OCI-LY1 (cell line): ENCODE data around the gene NAA11.

Source experiments
- H2AFZ ChIP-seq: fragments of 200-600 bp; sonication (generic), shearing (Covaris generic); 2 replicates; pipeline ENCODE4 v1.6.0; 2014; ENCODE audit warnings: antibody characterized with exemption, mild to moderate bottlenecking, low read length
- H3F3A ChIP-seq: fragments of 200-600 bp; sonication (generic), shearing (Covaris generic); 2 replicates; pipeline ENCODE4 v1.6.0; 2014; ENCODE audit warnings: mild to moderate bottlenecking, antibody characterized with exemption, low read length, moderate library complexity; ENCODE audit not compliant: insufficient read depth
- H3K27ac ChIP-seq: fragments of 200-600 bp; sonication (generic); 2 replicates; pipeline ENCODE4 v1.5.1; 2014; ENCODE audit warnings: low read length, mixed run types, mild to moderate bottlenecking, low read depth; ENCODE audit not compliant: poor library complexity, severe bottlenecking
- H3K27me3 ChIP-seq: fragments of 200-600 bp; sonication (generic); 2 replicates; pipeline ENCODE4 v1.6.0; 2014; ENCODE audit warnings: antibody characterized with exemption, mild to moderate bottlenecking, low read length, moderate library complexity; ENCODE audit not compliant: insufficient read depth
- H3K36me3 ChIP-seq: fragments of 200-600 bp; sonication (generic); 2 replicates; pipeline ENCODE4 v1.6.1; 2014; ENCODE audit warnings: mild to moderate bottlenecking, antibody characterized with exemption, low read length, moderate library complexity, mixed read lengths; ENCODE audit not compliant: insufficient read depth
- H3K4me1 ChIP-seq: fragments of 200-600 bp; sonication (generic); 2 replicates; pipeline ENCODE4 v1.5.1; 2014; ENCODE audit warnings: mild to moderate bottlenecking, low read length, moderate library complexity; ENCODE audit not compliant: insufficient read depth, severe bottlenecking
- H3K4me2 ChIP-seq: fragments of 200-600 bp; sonication (generic), shearing (Covaris generic); 2 replicates; pipeline ENCODE4 v1.6.1; 2014; ENCODE audit warnings: low read length
- H3K4me3 ChIP-seq: fragments of 200-600 bp; sonication (generic); 2 replicates; pipeline ENCODE4 v1.5.1; 2014; ENCODE audit warnings: low read length, low read depth, mild to moderate bottlenecking, mixed read lengths; ENCODE audit not compliant: poor library complexity, severe bottlenecking
- H3K79me2 ChIP-seq: fragments of 200-600 bp; shearing (Covaris generic); 2 replicates; pipeline ENCODE4 v1.6.1; 2016; ENCODE audit warnings: mixed run types, low read length, mixed read lengths; ENCODE audit not compliant: insufficient read depth
- H3K9ac ChIP-seq: fragments of 200-600 bp; sonication (generic), shearing (Covaris generic); 2 replicates; pipeline ENCODE4 v1.6.1; 2014; ENCODE audit warnings: mild to moderate bottlenecking, low read length, mixed read lengths
- H3K9me2 ChIP-seq: fragments of 200-600 bp; sonication (generic), shearing (Covaris generic); 2 replicates; pipeline ENCODE4 v1.6.1; 2014; ENCODE audit warnings: low read depth, mild to moderate bottlenecking, low read length, mixed read lengths
- H3K9me3 ChIP-seq: fragments of 200-600 bp; shearing (Covaris generic); 2 replicates; pipeline ENCODE4 v1.6.1; 2014; ENCODE audit warnings: low read length, mixed read lengths
- H4K20me1 ChIP-seq: fragments of 200-600 bp; sonication (generic), shearing (Covaris generic); 2 replicates; pipeline ENCODE4 v1.6.0; 2016; ENCODE audit warnings: mild to moderate bottlenecking, low read length; ENCODE audit not compliant: insufficient read depth
- EZH2 ChIP-seq: fragments of 200-600 bp; sonication (generic), shearing (Covaris generic); IDR thresholded peaks from 2 replicates; pipeline ENCODE4 v1.8.0; 2017; ENCODE audit warnings: borderline replicate concordance, mixed run types, mild to moderate bottlenecking, antibody characterized with exemption, low read length, moderate library complexity, mixed read lengths
- TF ChIP-seq, protein P1 (sequence below): fragments of 200-600 bp; sonication (generic), shearing (Covaris generic); IDR thresholded peaks from 2 replicates; pipeline ENCODE4 v1.5.1; 2017; ENCODE audit warnings: mild to moderate bottlenecking, antibody characterized with exemption, low read length, moderate library complexity, mixed read lengths

NAA11 gene

GRCh38 chr4:79366422-79366821, 40.6 kb upstream of the NAA11 start:
- no peaks in the 10 kb centered on the region for H3K27me3 ChIP-seq
- no peak overlapping the region for H2AFZ ChIP-seq
- no peaks in the 10 kb centered on the region for H3F3A ChIP-seq
- H3K9me3 ChIP-seq = no peaks in the 10 kb centered on the region
- no peaks in the 10 kb centered on the region for H3K79me2 ChIP-seq
- no peak overlapping the region for H3K4me3 ChIP-seq
- no peak overlapping the region for H3K27ac ChIP-seq
- H3K4me1 ChIP-seq = no peaks in the 10 kb centered on the region
- TF ChIP-seq EZH2 = no peak
- TF ChIP-seq, protein P1, sequence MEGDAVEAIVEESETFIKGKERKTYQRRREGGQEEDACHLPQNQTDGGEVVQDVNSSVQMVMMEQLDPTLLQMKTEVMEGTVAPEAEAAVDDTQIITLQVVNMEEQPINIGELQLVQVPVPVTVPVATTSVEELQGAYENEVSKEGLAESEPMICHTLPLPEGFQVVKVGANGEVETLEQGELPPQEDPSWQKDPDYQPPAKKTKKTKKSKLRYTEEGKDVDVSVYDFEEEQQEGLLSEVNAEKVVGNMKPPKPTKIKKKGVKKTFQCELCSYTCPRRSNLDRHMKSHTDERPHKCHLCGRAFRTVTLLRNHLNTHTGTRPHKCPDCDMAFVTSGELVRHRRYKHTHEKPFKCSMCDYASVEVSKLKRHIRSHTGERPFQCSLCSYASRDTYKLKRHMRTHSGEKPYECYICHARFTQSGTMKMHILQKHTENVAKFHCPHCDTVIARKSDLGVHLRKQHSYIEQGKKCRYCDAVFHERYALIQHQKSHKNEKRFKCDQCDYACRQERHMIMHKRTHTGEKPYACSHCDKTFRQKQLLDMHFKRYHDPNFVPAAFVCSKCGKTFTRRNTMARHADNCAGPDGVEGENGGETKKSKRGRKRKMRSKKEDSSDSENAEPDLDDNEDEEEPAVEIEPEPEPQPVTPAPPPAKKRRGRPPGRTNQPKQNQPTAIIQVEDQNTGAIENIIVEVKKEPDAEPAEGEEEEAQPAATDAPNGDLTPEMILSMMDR = no peak
- H3K9ac ChIP-seq = no peak overlapping the region
- no peaks in the 10 kb centered on the region for H3K9me2 ChIP-seq
- no peak overlapping the region for H3K4me2 ChIP-seq
- no peaks in the 10 kb centered on the region for H3K36me3 ChIP-seq
- H4K20me1 ChIP-seq = no peaks in the 10 kb centered on the region

- Histone ChIP-seq H4K20me1 (no peaks in the 10 kb centered on the region), H2AFZ (no peak overlapping the region), H3K4me2 (no peak overlapping the region), H3K9me3 (no peaks in the 10 kb centered on the region), H3K9me2 (no peaks in the 10 kb centered on the region), H3K79me2 (no peaks in the 10 kb centered on the region), H3K36me3 (no peaks in the 10 kb centered on the region), H3K4me3 (no peak overlapping the region), H3K4me1 (no peaks in the 10 kb centered on the region), H3K27me3 (no peaks in the 10 kb centered on the region), H3K9ac (no peak overlapping the region), H3F3A (no peaks in the 10 kb centered on the region), H3K27ac (no peak overlapping the region)
- no peak for TF ChIP-seq EZH2
- TF ChIP-seq, protein P1 = no peak
Observed at GRCh38 chr4:79364061-79364460, 38.2 kb upstream of the NAA11 start.

GRCh38 chr4:79362626-79363025, 36.8 kb upstream of the NAA11 start:
- TF ChIP-seq, protein P1 = no peak
- TF ChIP-seq EZH2 = no peak
- Histone ChIP-seq H3K4me1 (no peaks in the 10 kb centered on the region), H3K9me3 (no peaks in the 10 kb centered on the region), H3K27ac (no peak overlapping the region), H3K4me3 (no peak overlapping the region), H3K9ac (no peak overlapping the region), H3K4me2 (no peak overlapping the region), H3K79me2 (no peaks in the 10 kb centered on the region), H3K9me2 (no peaks in the 10 kb centered on the region), H3F3A (no peaks in the 10 kb centered on the region), H2AFZ (no peak overlapping the region), H4K20me1 (no peaks in the 10 kb centered on the region), H3K27me3 (no peaks in the 10 kb centered on the region), H3K36me3 (no peaks in the 10 kb centered on the region)
